Smooth muscle cell (in vitro differentiated cells): ENCODE data around the gene CACNB2. TPM values are rescaled to one million over a fixed set of nuclear protein-coding genes. Genes with fewer than 3 reads are reported as not detected.

Experiments
- DNase-seq: peaks from one replicate; lab custom pipeline; 2025; ENCODE audit not compliant: unreplicated experiment; lab: John Stamatoyannopoulos, UW
- H2AFZ ChIP-seq: fragments of 200-600 bp; sonication (generic); 2 replicates; pipeline ENCODE4 v1.6.0; 2016; ENCODE audit warnings: antibody characterized with exemption, low read depth, mild to moderate bottlenecking
- H3F3A ChIP-seq: fragments of 200-600 bp; sonication (generic); 2 replicates; pipeline ENCODE4 v1.6.0; 2017; ENCODE audit warnings: antibody characterized with exemption, low read depth
- H3K27ac ChIP-seq: fragments of 200-600 bp; sonication (generic); 2 replicates; pipeline ENCODE4 v1.5.1; 2016; ENCODE audit warnings: low read depth, mild to moderate bottlenecking
- H3K27me3 ChIP-seq: fragments of 200-600 bp; sonication (generic); 2 replicates; pipeline ENCODE4 v1.6.1; 2016; ENCODE audit warnings: low read depth, mild to moderate bottlenecking
- H3K36me3 ChIP-seq: fragments of 200-600 bp; sonication (generic); 2 replicates; pipeline ENCODE4 v1.5.1; 2016; ENCODE audit warnings: low read depth
- H3K4me1 ChIP-seq: fragments of 200-600 bp; sonication (generic); 2 replicates; pipeline ENCODE4 v1.5.1; 2016; ENCODE audit warnings: low read depth
- H3K4me2 ChIP-seq: fragments of 200-600 bp; sonication (generic); 2 replicates; pipeline ENCODE4 v1.6.0; 2016; ENCODE audit warnings: mild to moderate bottlenecking
- H3K4me3 ChIP-seq: fragments of 200-600 bp; sonication (generic); 2 replicates; pipeline ENCODE4 v1.5.1; 2016; ENCODE audit warnings: mild to moderate bottlenecking
- H3K79me2 ChIP-seq: fragments of 200-600 bp; sonication (generic); 2 replicates; pipeline ENCODE4 v1.6.0; 2016; ENCODE audit warnings: low read depth, mild to moderate bottlenecking
- H3K9ac ChIP-seq: fragments of 200-600 bp; sonication (generic); 2 replicates; pipeline ENCODE4 v1.6.0; 2016; ENCODE audit warnings: low read depth
- H3K9me3 ChIP-seq: fragments of 200-600 bp; sonication (generic); replicated peaks from 2 replicates; pipeline ENCODE4 v1.5.1; 2016; ENCODE audit warnings: low read depth
- H4K20me1 ChIP-seq: fragments of 200-600 bp; sonication (generic); 2 replicates; pipeline ENCODE4 v1.6.0; 2016; ENCODE audit warnings: low read depth
- WGBS: methylation state at CpG from one replicate; pipeline ENCODE4 v1.1.7; 2016; ENCODE audit warnings: low lambda C conversion rate; 5-methylcytosine and 5-hydroxymethylcytosine counted together
- polyA plus RNA-seq: library from polyadenylated mRNA; unstranded; fragments of >200 nt; fragmentation: Nextera tagmentation; extraction: Ambion mirVana; gene quantifications from 2 replicates; pipeline ENCODE4 v1.2.1, GENCODE V29; 2016
- total RNA-seq: library from RNA; depleted of rRNA; stranded (reverse); fragments of >200 nt; gene quantifications from 2 replicates; pipeline ENCODE4 v1.2.3, GENCODE V29; 2014
- TF ChIP-seq, protein P1 (sequence below): fragments of 200-600 bp; sonication (generic); IDR thresholded peaks from 2 replicates; pipeline ENCODE4 v1.5.1; 2017; ENCODE audit warnings: borderline replicate concordance, mild to moderate bottlenecking, antibody characterized with exemption; ENCODE audit not compliant: insufficient read depth, poor library complexity, severe bottlenecking

Gene CACNB2
- total and polyA plus RNA-seq, 2 experiments from 2014 or later = 0.04 to 1.1 TPM

DNA sequence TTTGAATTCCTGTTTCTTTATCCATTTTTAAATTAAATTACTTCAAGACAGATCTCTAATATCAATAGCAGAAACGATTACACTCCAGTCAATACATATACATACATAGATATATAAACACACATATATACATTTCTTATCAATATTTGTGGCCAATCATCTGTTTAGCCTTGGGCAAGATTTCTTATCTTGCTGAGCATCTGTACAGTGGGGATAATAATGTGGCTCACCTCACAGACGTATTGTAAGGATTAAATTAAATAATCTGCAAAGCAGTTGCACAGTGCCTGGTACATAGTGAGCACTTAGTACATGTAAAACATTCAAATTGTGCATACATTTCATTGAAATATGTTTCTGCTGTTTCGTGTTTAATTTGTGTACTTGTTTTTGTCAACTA, 17.5 kb upstream of the CACNB2 start:
- H3K27ac ChIP-seq = no peak overlapping the region
- H3K4me2 ChIP-seq = no peak overlapping the region
- H3K9me3 ChIP-seq = no peaks in the 10 kb centered on the region
- TF ChIP-seq, protein P1, sequence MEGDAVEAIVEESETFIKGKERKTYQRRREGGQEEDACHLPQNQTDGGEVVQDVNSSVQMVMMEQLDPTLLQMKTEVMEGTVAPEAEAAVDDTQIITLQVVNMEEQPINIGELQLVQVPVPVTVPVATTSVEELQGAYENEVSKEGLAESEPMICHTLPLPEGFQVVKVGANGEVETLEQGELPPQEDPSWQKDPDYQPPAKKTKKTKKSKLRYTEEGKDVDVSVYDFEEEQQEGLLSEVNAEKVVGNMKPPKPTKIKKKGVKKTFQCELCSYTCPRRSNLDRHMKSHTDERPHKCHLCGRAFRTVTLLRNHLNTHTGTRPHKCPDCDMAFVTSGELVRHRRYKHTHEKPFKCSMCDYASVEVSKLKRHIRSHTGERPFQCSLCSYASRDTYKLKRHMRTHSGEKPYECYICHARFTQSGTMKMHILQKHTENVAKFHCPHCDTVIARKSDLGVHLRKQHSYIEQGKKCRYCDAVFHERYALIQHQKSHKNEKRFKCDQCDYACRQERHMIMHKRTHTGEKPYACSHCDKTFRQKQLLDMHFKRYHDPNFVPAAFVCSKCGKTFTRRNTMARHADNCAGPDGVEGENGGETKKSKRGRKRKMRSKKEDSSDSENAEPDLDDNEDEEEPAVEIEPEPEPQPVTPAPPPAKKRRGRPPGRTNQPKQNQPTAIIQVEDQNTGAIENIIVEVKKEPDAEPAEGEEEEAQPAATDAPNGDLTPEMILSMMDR = no peak
- DNase-seq = no peak
- no peak overlapping the region for H2AFZ ChIP-seq
- H3K79me2 ChIP-seq = no peaks in the 10 kb centered on the region
- no peaks in the 10 kb centered on the region for H3K4me1 ChIP-seq
- no peak overlapping the region for H3K4me3 ChIP-seq
- H4K20me1 ChIP-seq = no peaks in the 10 kb centered on the region
- H3K36me3 ChIP-seq = no peaks in the 10 kb centered on the region
- 89% methylated on average over 3 of the region's 3 CpGs for WGBS
- H3F3A ChIP-seq = no peaks in the 10 kb centered on the region
- no peak overlapping the region for H3K9ac ChIP-seq
- no peaks in the 10 kb centered on the region for H3K27me3 ChIP-seq

- no peaks in the 10 kb centered on the region for H4K20me1 ChIP-seq
- no peak for DNase-seq
- H3K4me2 ChIP-seq = no peak overlapping the region
- H3F3A ChIP-seq = no peaks in the 10 kb centered on the region
- 87% methylated on average over 3 of the region's 3 CpGs for WGBS
- no peak overlapping the region for H3K4me3 ChIP-seq
- no peaks in the 10 kb centered on the region for H3K36me3 ChIP-seq
- H3K27me3 ChIP-seq = peaks cover 6% of the 10 kb centered on the region
- TF ChIP-seq, protein P1 = no peak
- no peak overlapping the region for H3K27ac ChIP-seq
- no peak overlapping the region for H3K9ac ChIP-seq
- no peaks in the 10 kb centered on the region for H3K79me2 ChIP-seq
- no peaks in the 10 kb centered on the region for H3K9me3 ChIP-seq
- H3K4me1 ChIP-seq = no peaks in the 10 kb centered on the region
- no peak overlapping the region for H2AFZ ChIP-seq
Measured at GRCh38 chr10:18133046-18133445, 7.2 kb upstream of the CACNB2 start.

GRCh38 chr10:18134509-18134908, 5.7 kb upstream of the CACNB2 start:
- Histone ChIP-seq H2AFZ (no peak overlapping the region), H3K27ac (no peak overlapping the region), H3K4me1 (no peaks in the 10 kb centered on the region), H3F3A (no peaks in the 10 kb centered on the region), H3K36me3 (no peaks in the 10 kb centered on the region), H3K4me2 (no peak overlapping the region), H3K4me3 (no peak overlapping the region), H3K79me2 (no peaks in the 10 kb centered on the region), H4K20me1 (no peaks in the 10 kb centered on the region), H3K9ac (no peak overlapping the region), H3K9me3 (no peaks in the 10 kb centered on the region), H3K27me3 (peaks cover 18% of the 10 kb centered on the region)
- no peak for DNase-seq
- TF ChIP-seq, protein P1 = no peak
- WGBS = 87% methylated on average over 8 of the region's 8 CpGs

GRCh38 chr10:18134921-18135320, 5.3 kb upstream of the CACNB2 start:
- Histone ChIP-seq H4K20me1 (no peaks in the 10 kb centered on the region), H3K4me2 (no peak overlapping the region), H3K36me3 (no peaks in the 10 kb centered on the region), H3F3A (no peaks in the 10 kb centered on the region), H3K4me1 (no peaks in the 10 kb centered on the region), H2AFZ (no peak overlapping the region), H3K9me3 (no peaks in the 10 kb centered on the region), H3K9ac (no peak overlapping the region), H3K27ac (no peak overlapping the region), H3K27me3 (peaks cover 23% of the 10 kb centered on the region), H3K4me3 (no peak overlapping the region), H3K79me2 (no peaks in the 10 kb centered on the region)
- WGBS = 91% methylated on average over 4 of the region's 4 CpGs
- no peak for DNase-seq
- TF ChIP-seq, protein P1 = no peak
